Panc1 (cell line): ENCODE measurements around the gene LRP3. TPM values are rescaled to one million over a fixed set of nuclear protein-coding genes. Genes with fewer than 3 reads are reported as not detected.
"Not testable (repeated sequence)": the region's sequence is repeated elsewhere in the genome, so short reads cannot be mapped to it uniquely, and the experiment has no call there.

Experiments used
- ATAC-seq: fragments of 200-7000 bp; cut with Tn5 transposase; 2 replicates; pipeline ENCODE4 v1.9.1; 2020; ENCODE audit warnings: mild to moderate bottlenecking, moderate library complexity
- BruUV-seq: library from RNA; stranded (reverse); fragments of 400-500 nt; replicated peaks from 2 replicates; lab custom pipeline; 2021; lab: Mats Ljungman, UMichigan
- CTCF ChIA-PET: fragments of 300-600 bp; sonication (Branson Sonifier 250); formaldehyde crosslinking; loops from one replicate; lab custom pipeline; 2022; ENCODE audit warnings: antibody characterized with exemption; lab: Charles Lee
- POLR2A ChIA-PET: fragments of 300-600 bp; sonication (Branson Sonifier 250); formaldehyde crosslinking; loops from one replicate; lab custom pipeline; 2022; ENCODE audit warnings: antibody characterized with exemption; lab: Charles Lee
- DNase-seq: peaks from one replicate; pipeline ENCODE4 v3.0.0-alpha.2; 2010; ENCODE audit warnings: low read depth, low spot score
- H3K27ac ChIP-seq: 2 replicates; pipeline ENCODE4 v1.5.1; 2011; ENCODE audit warnings: mild to moderate bottlenecking, low read length, inconsistent platforms
- H3K27me3 ChIP-seq: fragments of 200-500 bp; sonication (Bioruptor generic); 2 replicates; pipeline ENCODE4 v1.6.0; 2014; ENCODE audit warnings: low read length, inconsistent platforms; ENCODE audit not compliant: control insufficient read depth, insufficient read depth
- H3K36me3 ChIP-seq: fragments of 200-500 bp; sonication (Bioruptor generic); 2 replicates; pipeline ENCODE4 v1.5.1; 2014; ENCODE audit warnings: inconsistent platforms, mild to moderate bottlenecking, low read length, moderate library complexity; ENCODE audit not compliant: control insufficient read depth, insufficient read depth
- H3K4me1 ChIP-seq: 2 replicates; pipeline ENCODE4 v1.5.1; 2011; ENCODE audit warnings: inconsistent platforms, mild to moderate bottlenecking, low read length, moderate library complexity; ENCODE audit not compliant: control insufficient read depth, insufficient read depth
- H3K4me3 ChIP-seq, 2 experiments: 2 replicates each; pipeline ENCODE4 v1.5.1; 2011 to 2012; ENCODE audit warnings: low read depth in 2 of 2, low read length in 2 of 2, mild to moderate bottlenecking in 2 of 2, inconsistent platforms in 1 of 2, moderate library complexity in 1 of 2
- H3K9me3 ChIP-seq: fragments of 200-500 bp; sonication (Bioruptor generic); 2 replicates; pipeline ENCODE4 v1.5.1; 2014; ENCODE audit warnings: low read depth, mild to moderate bottlenecking, inconsistent platforms, low read length, moderate library complexity; ENCODE audit not compliant: control insufficient read depth, insufficient read depth
- POLR2AphosphoS5 ChIP-seq: IDR thresholded peaks from 2 replicates; pipeline ENCODE4 v1.6.1; 2012; ENCODE audit warnings: mild to moderate bottlenecking, low read depth, low read length, moderate library complexity
- SIN3A ChIP-seq: IDR thresholded peaks from 2 replicates; pipeline ENCODE4 v1.6.1; 2012; ENCODE audit warnings: low read depth, mild to moderate bottlenecking, low read length, moderate library complexity, borderline replicate concordance; ENCODE audit not compliant: insufficient read depth
- TCF7L2 ChIP-seq: IDR thresholded peaks from 2 replicates; pipeline ENCODE4 v1.6.1; 2011; ENCODE audit warnings: mild to moderate bottlenecking, low read depth, low read length, inconsistent platforms
- in situ Hi-C: cut with HindIII; loops from 2 replicates; pipeline ENCODE4 v1.10.0; 2016; ENCODE audit warnings: low sequenced_read_pairs, low pct_unique_long_range_greater_than_20kb
- intact Hi-C: fragments of 100-400 bp; cut with micrococcal nuclease; formaldehyde crosslinking; loops from one replicate; pipeline ENCODE4 v1.10.0; 2022; ENCODE audit not compliant: unreplicated experiment
- total RNA-seq: library from RNA; stranded (reverse); gene quantifications from one replicate; pipeline ENCODE4 v1.2.1, GENCODE V29; 2021; ENCODE audit not compliant: unreplicated experiment
- TF ChIP-seq, protein P1 (sequence below): fragments of 450-650 bp; IDR thresholded peaks from 2 replicates; pipeline ENCODE4 v1.5.1; 2017; ENCODE audit warnings: mild to moderate bottlenecking
- TF ChIP-seq, protein P2 (sequence below), 2 experiments: IDR thresholded peaks; 2 replicates each; pipeline ENCODE4 v1.6.1; 2011 to 2012; ENCODE audit warnings: low read depth in 2 of 2, control low read depth in 1 of 2, low read length in 1 of 2, mild to moderate bottlenecking in 1 of 2, moderate library complexity in 1 of 2; ENCODE audit not compliant: insufficient read depth in 1 of 2

Gene LRP3
- total RNA-seq, 1 experiment from 2014 or later = 28.6 TPM

DNA sequence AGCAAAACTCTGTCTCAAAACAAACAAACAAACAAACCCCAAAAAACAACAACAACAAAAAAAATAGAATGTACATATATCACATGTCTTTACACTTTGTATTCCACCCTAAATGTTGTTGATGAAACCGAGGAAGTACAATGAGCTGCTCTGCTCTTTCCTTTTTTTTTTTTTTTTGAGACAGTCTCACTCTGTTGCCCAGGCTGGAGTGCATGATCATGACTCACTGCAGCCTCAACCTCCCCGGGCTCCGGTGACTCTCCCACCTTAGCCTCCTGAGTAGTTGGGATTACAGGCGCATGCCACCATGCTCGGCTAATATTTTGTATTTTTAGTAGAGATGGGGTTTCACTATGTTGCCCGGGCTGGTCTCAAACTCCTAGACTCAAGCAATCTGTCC lies 30.6 kb upstream of the LRP3 start:
- Histone ChIP-seq H3K36me3 (no peaks in the 10 kb centered on the region), H3K27me3 (no peaks in the 10 kb centered on the region), H3K4me1 (no peaks in the 10 kb centered on the region), H3K4me3 (no peak overlapping the region), H3K9me3 (no peaks in the 10 kb centered on the region; the same call in 1 of the 2 replicates), H3K27ac (no peak overlapping the region)
- CTCF ChIA-PET = interaction anchor here (0.6 to 1.0 kb wide), 3 partner anchors 13 to 372 kb away, joined by 3 to 8 read pairs (median 5); no protein-coding TSS in a partner anchor
- DNase-seq (no peak), ATAC-seq (no peak)
- BruUV-seq = no TSS peak
- in situ Hi-C loops = no loop called here
- intact Hi-C loops = no loop called here
- POLR2A ChIA-PET = interaction anchor here (0.6 kb wide), 1 partner anchor 22 kb away, joined by 6 read pairs; no protein-coding TSS in a partner anchor
- TF ChIP-seq, protein P1, sequence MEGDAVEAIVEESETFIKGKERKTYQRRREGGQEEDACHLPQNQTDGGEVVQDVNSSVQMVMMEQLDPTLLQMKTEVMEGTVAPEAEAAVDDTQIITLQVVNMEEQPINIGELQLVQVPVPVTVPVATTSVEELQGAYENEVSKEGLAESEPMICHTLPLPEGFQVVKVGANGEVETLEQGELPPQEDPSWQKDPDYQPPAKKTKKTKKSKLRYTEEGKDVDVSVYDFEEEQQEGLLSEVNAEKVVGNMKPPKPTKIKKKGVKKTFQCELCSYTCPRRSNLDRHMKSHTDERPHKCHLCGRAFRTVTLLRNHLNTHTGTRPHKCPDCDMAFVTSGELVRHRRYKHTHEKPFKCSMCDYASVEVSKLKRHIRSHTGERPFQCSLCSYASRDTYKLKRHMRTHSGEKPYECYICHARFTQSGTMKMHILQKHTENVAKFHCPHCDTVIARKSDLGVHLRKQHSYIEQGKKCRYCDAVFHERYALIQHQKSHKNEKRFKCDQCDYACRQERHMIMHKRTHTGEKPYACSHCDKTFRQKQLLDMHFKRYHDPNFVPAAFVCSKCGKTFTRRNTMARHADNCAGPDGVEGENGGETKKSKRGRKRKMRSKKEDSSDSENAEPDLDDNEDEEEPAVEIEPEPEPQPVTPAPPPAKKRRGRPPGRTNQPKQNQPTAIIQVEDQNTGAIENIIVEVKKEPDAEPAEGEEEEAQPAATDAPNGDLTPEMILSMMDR = no peak
- TF ChIP-seq SIN3A (no peak), POLR2AphosphoS5 (no peak), TCF7L2 (no peak)
- TF ChIP-seq, protein P2, sequence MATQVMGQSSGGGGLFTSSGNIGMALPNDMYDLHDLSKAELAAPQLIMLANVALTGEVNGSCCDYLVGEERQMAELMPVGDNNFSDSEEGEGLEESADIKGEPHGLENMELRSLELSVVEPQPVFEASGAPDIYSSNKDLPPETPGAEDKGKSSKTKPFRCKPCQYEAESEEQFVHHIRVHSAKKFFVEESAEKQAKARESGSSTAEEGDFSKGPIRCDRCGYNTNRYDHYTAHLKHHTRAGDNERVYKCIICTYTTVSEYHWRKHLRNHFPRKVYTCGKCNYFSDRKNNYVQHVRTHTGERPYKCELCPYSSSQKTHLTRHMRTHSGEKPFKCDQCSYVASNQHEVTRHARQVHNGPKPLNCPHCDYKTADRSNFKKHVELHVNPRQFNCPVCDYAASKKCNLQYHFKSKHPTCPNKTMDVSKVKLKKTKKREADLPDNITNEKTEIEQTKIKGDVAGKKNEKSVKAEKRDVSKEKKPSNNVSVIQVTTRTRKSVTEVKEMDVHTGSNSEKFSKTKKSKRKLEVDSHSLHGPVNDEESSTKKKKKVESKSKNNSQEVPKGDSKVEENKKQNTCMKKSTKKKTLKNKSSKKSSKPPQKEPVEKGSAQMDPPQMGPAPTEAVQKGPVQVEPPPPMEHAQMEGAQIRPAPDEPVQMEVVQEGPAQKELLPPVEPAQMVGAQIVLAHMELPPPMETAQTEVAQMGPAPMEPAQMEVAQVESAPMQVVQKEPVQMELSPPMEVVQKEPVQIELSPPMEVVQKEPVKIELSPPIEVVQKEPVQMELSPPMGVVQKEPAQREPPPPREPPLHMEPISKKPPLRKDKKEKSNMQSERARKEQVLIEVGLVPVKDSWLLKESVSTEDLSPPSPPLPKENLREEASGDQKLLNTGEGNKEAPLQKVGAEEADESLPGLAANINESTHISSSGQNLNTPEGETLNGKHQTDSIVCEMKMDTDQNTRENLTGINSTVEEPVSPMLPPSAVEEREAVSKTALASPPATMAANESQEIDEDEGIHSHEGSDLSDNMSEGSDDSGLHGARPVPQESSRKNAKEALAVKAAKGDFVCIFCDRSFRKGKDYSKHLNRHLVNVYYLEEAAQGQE (IDR thresholded peaks at IDR 0.05; ENCODE audit: insufficient read depth in 1 of 2, low read depth in 2 of 2, low read length in 1 of 2) = no peak

DNA sequence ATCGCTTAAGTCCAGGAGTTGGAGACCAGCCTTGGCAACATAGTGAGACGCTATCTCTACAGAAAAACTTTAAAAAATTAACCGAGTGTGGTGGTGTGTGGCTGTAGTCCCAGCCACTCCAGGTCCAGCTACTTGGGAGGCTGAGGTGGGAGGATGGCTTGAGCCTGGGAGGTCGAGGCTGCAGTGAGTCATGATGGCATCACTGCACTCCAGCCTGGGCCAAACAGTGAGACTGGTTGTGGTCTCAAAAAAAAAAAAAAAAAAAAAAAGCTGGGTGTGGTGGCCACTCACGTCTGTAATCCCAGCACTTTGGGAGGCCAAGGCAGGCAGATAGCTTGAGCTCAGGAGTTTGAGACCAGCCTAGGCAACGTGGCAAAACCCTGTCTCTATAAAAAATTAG lies 28.1 kb upstream of the LRP3 start:
- in situ Hi-C loops, H3K27me3 ChIP-seq, DNase-seq, H3K36me3 ChIP-seq, H3K9me3 ChIP-seq, BruUV-seq, H3K27ac ChIP-seq, H3K4me1 ChIP-seq, intact Hi-C loops, ATAC-seq, H3K4me3 ChIP-seq: not testable (repeated sequence)
- ChIA-PET CTCF (interaction anchor here (0.6 to 1.8 kb wide), 2 partner anchors 11 to 18 kb away, joined by 3 to 5 read pairs; no protein-coding TSS in a partner anchor), POLR2A (interaction anchor here (0.5 to 0.6 kb wide), 2 partner anchors 9 to 608 kb away, joined by 3 to 5 read pairs; no protein-coding TSS in a partner anchor)

DNA sequence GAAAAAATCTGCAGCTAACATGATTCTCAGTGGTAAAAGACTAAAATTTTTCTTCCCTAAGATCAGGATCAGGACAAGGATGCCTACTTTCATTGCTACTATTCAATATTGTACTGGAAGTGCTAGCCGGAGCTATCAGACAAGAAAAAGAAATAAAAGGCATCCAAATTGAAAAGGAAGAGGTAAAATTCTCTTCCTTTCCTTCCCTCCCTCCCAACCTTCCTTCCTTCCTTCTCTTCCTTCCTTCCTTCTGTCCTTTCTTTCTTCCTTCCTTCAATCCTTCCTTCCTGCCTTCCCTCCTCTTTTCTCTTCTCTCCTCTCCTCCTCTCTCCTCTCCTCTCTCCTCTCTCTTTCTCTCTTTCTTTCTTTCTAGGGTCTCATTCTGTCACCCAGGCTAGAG lies 26.7 kb upstream of the LRP3 start:
- DNase-seq = no peak
- no TSS peak for BruUV-seq
- Histone ChIP-seq H3K4me1 (peaks cover 10% of the 10 kb centered on the region), H3K27me3 (no peaks in the 10 kb centered on the region), H3K9me3 (no peaks in the 10 kb centered on the region; the same call in 1 of the 2 replicates), H3K36me3 (no peaks in the 10 kb centered on the region), H3K4me3 (no peak overlapping the region), H3K27ac (no peak overlapping the region)
- intact Hi-C loops = no loop called here
- ChIA-PET CTCF (interaction anchor here (1.8 kb wide), 1 partner anchor 17 kb away, joined by 5 read pairs; no protein-coding TSS in a partner anchor), POLR2A (no interaction called here)
- no peak for ATAC-seq
- in situ Hi-C loops = no loop called here
- no peak for TF ChIP-seq TCF7L2
- no peak for TF ChIP-seq POLR2AphosphoS5
- TF ChIP-seq, protein P1 = no peak
- TF ChIP-seq, protein P2 (IDR thresholded peaks at IDR 0.05; ENCODE audit: insufficient read depth in 1 of 2, low read depth in 2 of 2, low read length in 1 of 2) = no peak
- no peak for TF ChIP-seq SIN3A
